HG03575 (cell line): Measurements from ENCODE around the gene MMEL1.
"Not testable (repeated sequence)": the region's sequence is repeated elsewhere in the genome, so short reads cannot be mapped to it uniquely, and the experiment has no call there.

Experiments
- ATAC-seq: cut with Tn5 transposase; IDR thresholded peaks from one replicate; pipeline ENCODE4 v1.9.1; 2021; ENCODE audit not compliant: unreplicated experiment, insufficient number of reproducible peaks, low FRiP score; ENCODE audit errors: extremely low read depth

Gene MMEL1

DNA sequence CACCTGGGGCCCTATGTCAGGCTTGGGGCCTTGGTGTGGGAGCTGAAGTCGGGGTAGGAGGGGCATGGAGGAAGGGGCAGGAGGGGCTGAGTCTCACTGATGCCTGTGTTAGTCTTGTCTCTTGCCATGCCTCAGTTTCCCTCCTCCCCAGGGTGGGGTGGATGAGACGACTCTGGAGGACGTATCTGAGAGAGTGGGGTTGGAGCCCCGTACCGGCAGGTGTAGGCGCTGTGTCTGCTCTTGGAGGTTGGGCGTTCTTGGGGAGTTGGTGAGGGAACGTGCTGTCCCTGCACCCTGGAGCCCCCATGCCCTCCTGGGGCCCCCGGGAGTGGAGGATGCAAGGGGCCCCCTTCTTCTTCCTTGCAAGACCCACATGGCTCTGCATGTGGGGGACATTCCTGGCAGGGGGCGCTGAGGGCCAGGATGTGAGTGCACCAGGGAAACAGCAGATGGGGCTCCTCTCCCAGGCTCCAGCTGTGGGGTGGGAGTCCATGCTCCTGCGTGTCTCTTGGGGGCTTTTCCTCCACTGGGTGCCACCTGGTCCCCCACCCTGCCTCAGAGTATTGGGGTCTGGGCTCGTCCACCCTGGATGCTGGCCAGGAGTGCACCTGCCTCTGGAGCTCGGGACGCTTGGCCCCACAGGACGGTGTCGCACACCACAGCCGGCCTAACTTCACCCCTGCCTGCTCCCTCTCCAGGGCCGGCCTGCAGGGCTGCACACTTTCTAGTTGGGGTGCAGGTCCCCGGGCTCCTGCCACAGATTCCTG, 78.0 kb downstream of the MMEL1 start:
- no peak for ATAC-seq

DNA sequence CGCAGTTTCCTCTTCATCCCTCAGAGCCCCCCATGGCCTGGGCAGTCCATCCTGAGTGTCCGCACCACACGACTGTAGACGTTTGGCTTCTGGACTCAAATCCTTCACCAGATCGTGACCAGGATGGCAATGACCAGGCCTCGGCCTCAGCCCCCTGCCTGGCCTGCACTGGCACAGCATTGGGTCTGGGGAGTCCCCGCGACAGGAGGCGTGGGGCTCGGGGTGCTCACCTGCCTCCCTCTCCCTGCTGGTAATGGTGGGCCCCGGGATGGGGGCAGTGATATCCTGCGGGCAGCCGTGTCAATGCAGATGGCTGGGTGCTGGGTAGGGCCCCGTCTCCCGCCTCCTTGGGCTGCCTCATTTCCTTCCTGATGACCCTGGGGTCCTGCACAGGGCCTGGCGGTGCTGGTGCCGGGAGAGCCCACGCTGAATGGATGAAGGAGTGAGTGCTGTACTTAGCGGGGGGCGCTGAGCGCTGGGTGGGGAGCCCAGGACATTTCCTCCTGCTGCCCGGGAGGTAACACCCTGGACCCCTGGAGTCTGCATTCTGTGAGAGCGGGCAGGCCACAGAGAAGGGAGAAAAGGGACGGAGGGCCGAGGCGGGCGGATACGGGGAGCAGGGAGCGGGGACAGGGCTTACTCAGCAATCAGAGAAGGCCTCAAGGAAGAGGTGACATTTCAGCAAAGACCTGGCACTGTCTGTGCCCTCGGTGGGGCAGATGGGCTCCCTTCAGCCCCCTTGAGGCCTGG, 78.8 kb downstream of the MMEL1 start:
- no peak for ATAC-seq

DNA sequence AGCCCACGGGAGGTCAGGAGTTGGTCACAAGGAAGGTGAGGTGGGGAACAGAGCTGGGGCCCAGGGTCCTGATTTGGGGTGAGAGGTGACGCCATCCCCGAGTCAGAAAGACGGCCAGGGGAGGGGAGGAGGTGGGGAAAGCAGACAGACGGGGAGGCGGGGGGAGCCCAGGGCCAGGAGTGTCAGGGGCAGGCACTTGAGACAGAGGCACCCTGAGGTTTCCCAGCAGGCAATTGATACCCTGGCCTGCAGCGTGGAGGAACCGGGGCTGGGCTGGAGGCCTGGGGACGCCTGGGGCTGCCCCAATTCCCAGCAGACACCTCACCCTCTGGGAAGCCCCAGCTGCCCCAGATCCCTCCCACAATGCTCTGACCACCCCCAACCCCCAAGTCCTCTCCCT, 79.7 kb downstream of the MMEL1 start:
- not testable (repeated sequence) for ATAC-seq

DNA sequence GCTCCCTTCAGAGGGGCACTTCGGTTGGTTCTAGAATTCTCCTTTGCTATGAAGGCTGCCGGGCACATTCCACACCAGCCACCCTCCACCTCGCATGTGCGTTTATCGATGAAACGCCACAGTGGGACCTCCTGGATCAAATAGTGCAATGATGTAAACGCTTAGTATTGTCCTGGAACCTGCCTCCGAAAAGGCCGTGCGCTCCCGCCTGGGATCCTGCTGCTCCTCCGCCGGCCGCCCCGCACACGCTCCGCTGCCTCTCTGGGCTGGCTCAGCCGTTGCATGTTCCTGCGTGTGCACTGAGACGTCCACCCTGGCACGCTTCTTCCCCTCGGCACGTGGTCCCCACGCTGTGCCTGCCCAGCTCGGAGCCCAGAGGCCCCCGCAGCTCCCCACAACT, 80.6 kb downstream of the MMEL1 start:
- ATAC-seq, result no peak

DNA sequence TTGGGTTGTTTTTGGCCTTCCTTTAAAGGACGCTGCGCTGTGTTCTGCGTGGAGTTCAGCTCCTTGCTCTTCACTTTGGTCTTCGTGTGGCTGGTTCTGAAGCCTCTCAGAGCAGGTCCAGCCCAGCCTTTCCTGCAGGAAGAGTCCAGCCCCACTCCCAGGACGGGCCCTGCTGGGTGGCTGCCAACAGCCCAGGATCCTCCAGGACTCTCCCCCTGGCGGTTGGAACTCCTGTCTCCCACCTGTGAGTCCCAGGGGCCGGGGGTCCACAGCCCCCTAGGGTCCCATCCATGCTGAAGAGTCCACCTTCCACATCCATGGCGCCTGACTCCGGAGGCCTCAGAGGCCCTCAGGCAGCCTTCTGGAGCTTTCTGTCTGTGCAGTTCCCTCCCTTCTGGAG, 81.3 kb downstream of the MMEL1 start:
- ATAC-seq, result not testable (repeated sequence)

DNA sequence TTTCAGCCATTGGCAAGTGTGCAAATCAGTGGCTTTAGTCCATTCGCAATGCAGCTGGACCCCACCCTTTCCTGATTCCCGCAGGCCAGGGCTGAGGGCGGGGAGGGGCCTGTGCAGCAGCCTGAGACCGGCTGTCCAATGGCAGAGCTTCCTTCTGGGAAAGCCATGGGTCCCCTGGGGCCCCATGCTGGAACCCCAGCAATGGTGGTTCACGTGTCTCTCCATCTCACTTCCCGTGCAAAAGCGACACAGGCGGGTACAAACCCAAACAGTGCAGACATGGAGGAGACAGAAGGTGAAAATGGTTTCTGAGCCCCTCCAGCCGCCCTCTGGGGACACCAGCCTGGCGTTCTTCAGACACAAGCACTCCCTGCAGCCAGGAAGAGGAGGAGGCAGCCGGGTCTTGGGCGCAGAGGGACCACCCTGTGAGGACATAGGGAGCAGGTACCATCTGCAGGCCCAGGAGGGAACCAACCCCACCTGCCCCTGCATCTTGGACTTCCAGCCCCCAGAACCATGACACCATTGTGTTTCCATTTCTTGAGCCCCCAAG, 82.4 kb downstream of the MMEL1 start:
- ATAC-seq, result not testable (repeated sequence)

DNA sequence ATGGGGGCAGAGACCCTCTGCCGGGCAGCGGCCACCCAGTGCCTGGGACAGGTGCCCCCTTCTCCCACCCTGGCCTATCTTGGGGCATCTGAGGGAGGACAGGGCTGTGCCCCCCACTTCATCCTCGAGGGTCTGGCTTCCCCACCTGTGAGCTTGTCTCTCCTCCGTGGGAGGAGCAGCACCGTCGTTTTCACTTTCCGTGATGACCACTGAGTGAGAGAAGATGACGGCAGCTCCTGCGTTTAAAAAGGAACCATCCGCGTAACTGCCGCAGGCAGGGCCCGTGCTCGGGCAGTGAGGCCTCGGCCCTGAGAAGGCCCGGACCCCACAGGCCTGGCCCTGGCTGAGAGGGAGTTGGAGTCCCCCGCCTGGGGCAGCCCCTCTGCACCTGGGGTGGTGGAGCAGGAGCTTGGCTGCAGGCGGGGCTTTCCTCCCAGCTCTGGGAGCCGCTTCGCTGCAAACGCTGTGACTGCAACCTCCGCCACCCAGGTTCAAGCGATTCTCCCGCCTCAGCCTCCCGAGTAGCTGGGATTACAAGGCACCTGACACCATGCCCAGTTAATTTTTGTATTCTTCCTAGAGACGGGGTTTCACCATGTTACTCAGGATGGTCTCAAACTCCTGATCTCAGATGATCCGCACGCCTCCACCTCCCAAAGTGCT, 83.3 kb downstream of the MMEL1 start:
- not testable (repeated sequence) for ATAC-seq

DNA sequence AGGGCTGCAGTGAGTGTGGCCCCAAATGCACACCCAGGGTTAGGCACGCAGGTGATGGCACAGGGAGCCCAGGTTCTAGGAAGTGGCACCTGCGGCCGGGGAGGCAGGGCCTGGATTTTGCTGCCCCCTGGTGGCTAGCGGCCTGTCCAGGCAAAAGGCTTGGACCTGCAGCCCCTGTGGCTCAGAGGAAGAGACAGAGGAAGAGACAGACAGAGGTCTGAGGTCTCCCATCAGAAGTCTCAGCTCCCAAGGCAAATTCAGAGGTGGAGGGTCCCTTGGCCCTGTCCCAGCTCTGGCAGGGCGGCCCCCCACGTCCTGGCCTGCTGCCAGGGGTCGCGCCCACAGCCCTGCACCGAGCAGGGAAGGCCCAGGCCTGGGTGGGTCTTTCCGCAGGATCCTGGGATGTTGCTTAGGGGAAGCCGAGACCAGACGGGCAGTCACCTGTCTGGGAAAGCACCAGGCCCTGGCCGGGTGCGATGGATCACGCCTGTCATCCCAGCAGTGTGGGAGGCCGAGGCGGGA, 84.7 kb downstream of the MMEL1 start:
- ATAC-seq, result no peak

DNA sequence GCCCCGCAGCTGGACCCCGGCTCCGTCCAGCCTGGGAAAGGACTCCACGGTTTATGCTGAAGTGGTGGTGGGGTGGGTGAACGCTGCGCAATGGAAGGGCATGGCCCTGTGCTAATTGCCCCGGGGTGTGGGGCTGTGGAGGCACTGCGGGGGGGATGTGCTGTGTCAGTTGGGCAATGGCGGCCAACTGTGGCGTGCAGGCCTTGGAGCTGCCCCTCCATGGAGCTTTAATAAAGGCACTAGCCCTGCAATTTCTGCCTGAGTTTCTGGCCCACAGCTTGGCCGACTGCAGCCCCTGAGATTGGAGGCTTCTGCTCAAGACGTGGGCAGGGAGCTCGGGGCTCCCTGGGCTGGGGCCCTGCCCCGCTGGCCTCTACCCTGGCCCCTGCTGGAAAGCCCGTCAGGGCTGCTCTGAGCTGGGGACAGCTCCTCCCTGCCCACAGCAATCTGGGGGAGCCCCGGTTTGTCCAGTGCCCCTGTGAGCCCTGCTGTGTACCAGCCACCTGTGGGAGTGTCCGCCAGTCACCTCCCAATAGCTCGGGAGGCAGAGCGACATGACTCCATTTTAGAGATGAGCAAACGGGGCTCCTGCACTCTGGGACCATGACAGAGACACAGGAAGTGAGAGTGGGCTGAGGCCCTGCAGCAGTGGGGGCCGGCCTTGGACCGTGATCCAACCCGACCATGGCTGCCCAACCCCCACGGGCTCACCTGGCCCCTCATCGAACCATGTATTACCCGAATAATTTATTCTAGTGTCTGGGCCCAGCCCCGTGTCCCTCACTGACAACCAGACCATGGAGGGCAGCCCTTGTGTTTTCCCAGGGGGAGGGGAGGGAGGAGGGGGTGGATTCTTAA, 85.4 kb downstream of the MMEL1 start:
- ATAC-seq, result no peak

DNA sequence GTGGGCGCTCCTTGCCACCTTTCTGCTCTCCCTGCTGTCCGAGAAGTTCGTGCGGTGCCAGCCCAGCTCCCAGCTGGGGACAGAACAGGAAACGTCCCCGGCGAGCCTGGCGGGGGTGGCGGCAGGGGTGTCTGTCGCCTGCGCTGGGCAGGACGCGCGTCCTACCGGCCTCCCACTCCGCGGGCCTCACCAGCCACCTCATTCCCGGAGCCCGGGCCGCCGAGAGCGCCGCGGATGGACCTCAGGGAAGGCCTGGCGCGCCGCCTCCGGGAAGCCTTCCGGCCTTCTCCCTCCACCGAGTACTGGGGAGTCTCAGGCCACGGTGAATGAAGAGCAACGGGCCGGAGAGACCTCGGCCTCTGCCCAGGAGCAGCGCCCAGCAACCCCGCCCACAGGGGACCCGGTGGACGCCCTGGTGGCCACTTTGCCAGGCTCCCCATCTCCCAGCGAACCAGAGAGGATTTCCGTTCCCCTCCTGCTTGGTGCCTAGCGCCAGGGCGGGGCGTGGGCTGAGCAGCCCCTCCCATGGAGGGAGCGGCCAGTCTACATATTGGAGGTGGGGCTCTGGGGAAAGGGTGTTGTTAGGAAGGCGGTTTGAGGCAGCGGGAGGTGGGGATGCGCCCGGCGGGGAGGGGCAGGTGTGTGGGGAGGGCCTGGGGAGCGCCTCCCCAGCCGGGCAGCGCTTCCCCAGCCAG, 86.2 kb downstream of the MMEL1 start:
- no peak for ATAC-seq

DNA sequence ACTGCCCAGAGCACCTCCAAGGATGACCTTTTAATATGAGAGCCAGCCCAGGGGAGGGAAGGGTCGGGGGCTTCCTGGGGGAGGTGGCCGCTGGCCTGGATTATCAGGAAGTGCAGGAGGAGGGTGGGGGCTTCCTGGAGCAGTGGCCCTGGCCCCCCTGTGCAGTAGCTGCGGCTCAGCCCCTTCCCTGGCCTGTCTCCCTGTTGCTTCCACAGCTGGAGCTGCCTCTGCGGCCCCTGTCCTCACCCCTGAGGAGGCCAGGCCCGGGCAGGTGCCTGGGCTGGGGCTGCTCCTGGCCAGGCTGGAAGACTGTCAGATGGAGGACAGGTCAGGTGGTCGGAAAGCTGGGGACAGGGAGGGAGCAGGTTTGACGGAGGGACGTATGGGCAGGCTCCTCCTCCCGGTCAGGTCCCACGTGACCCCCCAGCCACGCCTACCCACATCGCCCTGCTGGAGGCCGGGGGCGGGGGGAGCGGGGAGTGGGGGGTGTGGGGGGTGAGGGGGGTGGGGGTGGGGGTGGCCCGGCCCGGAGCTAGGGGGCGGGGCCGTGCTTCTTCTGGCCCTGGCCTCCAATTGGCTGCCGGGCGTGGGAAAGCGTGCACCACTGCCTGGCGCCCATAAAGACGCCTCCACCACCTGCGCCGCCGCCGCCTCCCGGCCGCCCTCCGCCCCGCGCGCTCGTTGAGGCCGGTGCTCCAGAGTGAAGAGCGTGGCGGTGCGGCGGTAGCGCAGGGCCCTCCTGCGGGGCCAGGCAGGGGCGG, 86.9 kb downstream of the MMEL1 start:
- no peak for ATAC-seq

DNA sequence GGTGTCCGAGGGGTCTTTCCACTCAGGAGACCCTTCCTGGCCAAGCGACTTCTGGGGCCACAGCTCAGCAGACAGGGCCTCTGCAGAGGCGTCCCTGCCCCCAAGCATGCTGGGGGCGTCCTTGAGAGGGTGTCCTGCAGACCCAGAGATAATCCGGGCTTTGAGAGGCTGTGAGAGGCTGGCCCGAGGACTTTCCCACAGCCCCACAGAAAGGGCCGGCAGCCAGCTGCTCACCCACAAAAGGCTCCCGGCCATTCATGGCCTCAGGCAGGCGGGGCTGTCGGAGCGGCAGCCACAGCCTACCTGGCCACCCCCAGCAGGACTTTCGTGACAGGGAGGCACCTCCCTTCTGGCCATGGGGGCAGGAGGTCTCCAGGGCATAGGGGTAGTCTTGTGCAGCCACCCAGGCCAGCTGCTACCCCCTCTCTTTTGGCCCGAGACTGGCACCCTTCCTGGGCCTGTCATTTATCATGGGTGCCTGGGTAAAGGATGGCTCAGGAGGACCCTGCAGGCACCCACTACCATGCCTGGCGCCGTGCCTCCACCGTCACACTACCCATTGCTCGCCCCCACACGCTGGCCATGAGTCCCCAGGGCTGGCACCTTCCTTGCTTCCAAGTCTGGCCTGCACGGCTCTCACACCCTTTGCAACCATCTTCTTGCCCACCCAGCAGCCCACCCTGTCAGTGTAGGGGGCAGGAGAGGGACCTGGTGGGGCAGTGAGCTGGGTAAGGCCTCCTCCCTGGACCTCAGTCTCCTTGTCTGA, 87.8 kb downstream of the MMEL1 start:
- no peak for ATAC-seq

DNA sequence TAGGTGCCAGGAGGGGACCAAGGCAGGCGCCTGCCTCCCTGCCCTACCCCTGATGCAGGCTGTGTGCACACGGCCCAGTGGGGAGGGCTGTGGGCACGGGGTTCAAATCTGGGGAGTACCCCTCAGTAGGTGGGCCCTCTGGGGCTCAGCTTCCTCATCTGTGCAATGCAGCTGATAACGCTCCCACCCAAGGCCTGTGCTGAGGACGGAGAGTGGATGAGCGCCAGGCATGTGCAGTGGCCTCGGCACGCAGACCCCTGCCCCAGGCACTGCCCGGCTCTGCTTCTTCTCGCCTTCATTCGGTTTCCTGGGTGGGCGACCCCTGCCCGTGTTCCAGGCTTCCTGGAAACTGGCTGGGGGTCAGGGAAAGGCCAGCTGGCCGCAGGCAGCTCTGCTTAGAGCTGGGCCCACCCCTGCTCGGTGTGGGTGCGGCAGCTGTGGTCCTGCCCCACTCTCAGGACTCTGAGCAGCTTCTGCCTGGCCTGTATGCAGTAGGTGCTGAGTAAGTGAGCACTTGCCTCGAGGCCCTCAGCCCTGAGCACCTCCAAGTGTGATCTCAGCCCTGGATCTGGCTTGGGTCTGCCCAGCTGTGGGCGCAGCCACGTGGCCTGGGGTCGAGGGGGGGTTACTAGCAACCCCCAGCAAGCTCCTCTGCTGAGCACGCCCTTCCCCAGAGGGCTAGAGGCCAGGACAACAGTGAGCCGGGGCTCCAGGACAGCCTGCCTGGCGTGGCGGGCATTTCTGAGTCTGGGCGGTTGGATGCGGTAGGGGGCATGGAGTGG, 88.5 kb downstream of the MMEL1 start:
- ATAC-seq, result no peak

DNA sequence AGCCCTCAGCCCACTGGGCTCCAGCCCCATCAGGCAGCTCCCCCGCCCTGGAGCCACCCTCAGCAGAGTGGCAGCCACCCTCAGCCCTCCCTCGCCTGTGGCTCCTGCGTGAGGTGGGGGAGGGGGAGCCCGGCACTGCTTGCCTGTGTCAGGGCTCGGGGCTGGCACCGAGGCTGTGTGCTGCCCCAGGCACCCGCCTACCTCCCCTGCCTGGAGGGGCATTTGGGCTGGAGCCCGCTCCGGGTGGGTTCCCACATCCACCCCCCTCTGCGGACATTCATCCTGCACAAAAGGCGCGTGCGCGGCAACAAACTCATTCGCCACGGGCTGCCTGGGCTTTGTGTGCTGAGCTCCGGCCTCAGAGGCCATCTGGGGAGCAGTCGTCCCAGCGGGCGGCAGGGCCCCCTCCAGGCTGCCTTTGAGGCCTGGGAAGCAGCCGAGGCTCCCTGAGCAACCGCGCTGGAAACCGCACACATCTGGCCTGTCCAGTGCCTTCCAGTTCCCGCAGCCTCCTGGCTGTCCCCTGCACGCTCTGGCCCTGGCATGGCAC, 89.2 kb downstream of the MMEL1 start:
- ATAC-seq, result no peak

DNA sequence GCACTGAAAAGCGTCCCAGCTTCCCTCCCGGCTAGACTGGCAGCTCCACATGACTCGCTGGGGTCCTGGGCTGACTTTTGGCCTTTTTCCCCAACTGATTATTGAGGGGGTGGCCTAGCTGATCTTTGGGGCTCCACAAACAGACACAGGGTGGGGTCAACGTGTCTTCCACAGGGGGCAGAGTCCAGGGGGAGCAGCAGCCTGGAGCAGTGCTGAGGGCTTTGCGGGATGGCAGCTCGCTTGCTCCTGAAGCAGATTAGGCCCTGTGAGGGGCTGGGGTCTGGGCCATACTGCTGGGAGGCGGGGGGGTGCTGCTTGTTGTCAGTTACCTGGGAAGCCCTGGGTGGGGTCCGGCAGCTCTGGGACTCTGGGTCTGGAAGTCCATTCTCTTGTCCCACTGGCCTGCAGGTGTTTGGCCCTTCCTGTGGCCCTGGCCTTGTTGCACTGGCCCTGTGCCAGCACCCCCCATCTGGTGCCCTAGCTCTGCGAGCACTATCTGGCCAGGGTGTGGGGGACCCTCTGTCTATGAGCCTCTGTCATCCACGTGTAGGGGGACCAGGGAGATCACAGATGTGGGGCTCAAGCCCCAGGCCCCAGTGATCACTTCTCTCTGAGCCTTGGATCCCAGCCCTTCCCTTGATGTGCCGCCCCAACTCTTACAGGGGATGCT, 90.4 kb downstream of the MMEL1 start:
- no peak for ATAC-seq
